Vagina (tissue), 2 donors: ENCODE measurements around the gene ZCCHC2.

Experiments
- POLR2A ChIP-seq, 2 donors: fragments of 450-650 bp; IDR thresholded peaks; one replicate each; pipeline ENCODE4 v1.6.1; 2017; ENCODE audit warnings: antibody characterized with exemption in 2 of 2, mild to moderate bottlenecking in 2 of 2, moderate library complexity in 2 of 2
- POLR2AphosphoS5 ChIP-seq, 2 donors: sonication (generic); formaldehyde crosslinking; IDR thresholded peaks; one replicate each; pipeline ENCODE4 v1.9.0; 2017; ENCODE audit warnings: antibody characterized with exemption in 2 of 2, mild to moderate bottlenecking in 2 of 2, low read depth in 1 of 2; ENCODE audit not compliant: insufficient read depth in 1 of 2

GRCh38 chr18:62625019-62625418, 102.2 kb downstream of the ZCCHC2 start:
- no peak for TF ChIP-seq POLR2A (IDR thresholded peaks at IDR 0.05)
- peak in 1 of 2 donors; percentile 12 for TF ChIP-seq POLR2AphosphoS5 (IDR thresholded peaks at IDR 0.05; ENCODE audit: insufficient read depth in 1 of 2, low read depth in 1 of 2)
